Measurements from ENCODE around the gene LTF. TPM values are rescaled to one million over a fixed set of nuclear protein-coding genes. Genes with fewer than 3 reads are reported as not detected.

Gene LTF
- total and polyA plus RNA-seq, 4 donors = 0.36 to 14.7 (median 1.4) TPM

- TF ChIP-seq CTCF (IDR thresholded peaks at IDR 0.05; ENCODE audit: low read depth, low read length, missing input control) = no peak
- no peak for TF ChIP-seq RAD21 (IDR thresholded peaks at IDR 0.05)
These were observed 6.1 kb upstream of the LTF start (continued) for GRCh38 chr3:46470831-46471230.

GRCh38 chr3:46469680-46470357 is 5.1 kb upstream of the LTF start:
- H3K27ac ChIP-seq (ENCODE audit: low read depth in 1 of 2, low read length in 2 of 2) = no peak overlapping the region
- H3K4me3 ChIP-seq (ENCODE audit: low read depth in 1 of 3, low read length in 3 of 3) = no peak overlapping the region
- DNase-seq (ENCODE audit: low spot score) = no peak
- peaks cover 0 to 3% (median 0%) of the 10 kb centered on the region in 4 donors for H3K27me3 ChIP-seq (ENCODE audit: control insufficient read depth in 4 of 4, insufficient read depth in 4 of 4, low read length in 3 of 4)
- no peaks in the 10 kb centered on the region for H3K36me3 ChIP-seq (ENCODE audit: control insufficient read depth in 4 of 4, insufficient read depth in 3 of 4, low read depth in 1 of 4, low read length in 3 of 4)
- H3K4me1 ChIP-seq (ENCODE audit: control insufficient read depth in 4 of 4, insufficient read depth in 4 of 4, low read length in 3 of 4) = no peaks in the 10 kb centered on the region
- WGBS = 77% methylated on average over 3 of the region's 3 CpGs
- TF ChIP-seq YY1 (IDR thresholded peaks at IDR 0.05) = no peak
- H3K9ac ChIP-seq (ENCODE audit: low read depth in 1 of 2, low read length in 2 of 2) = no peak overlapping the region
- no peaks in the 10 kb centered on the region for H3K9me3 ChIP-seq (ENCODE audit: control insufficient read depth in 4 of 4, low read length in 3 of 4)

- H3K36me3 ChIP-seq (ENCODE audit: control insufficient read depth in 4 of 4, insufficient read depth in 3 of 4, low read depth in 1 of 4, low read length in 3 of 4) = no peaks in the 10 kb centered on the region
- H3K9me3 ChIP-seq (ENCODE audit: control insufficient read depth in 4 of 4, low read length in 3 of 4) = no peaks in the 10 kb centered on the region
- no peak overlapping the region for H3K27ac ChIP-seq (ENCODE audit: low read depth in 1 of 2, low read length in 2 of 2)
- H3K9ac ChIP-seq (ENCODE audit: low read depth in 1 of 2, low read length in 2 of 2) = no peak overlapping the region
- TF ChIP-seq GABPA (IDR thresholded peaks at IDR 0.05 in 1 of 2, conservative IDR thresholded peaks at IDR 0.05 in 1 of 2) (no peak), RAD21 (IDR thresholded peaks at IDR 0.05) (no peak), FOXA1 (IDR thresholded peaks at IDR 0.05) (no peak), CTCF (IDR thresholded peaks at IDR 0.05; ENCODE audit: low read depth, low read length, missing input control) (no peak), TAF1 (conservative IDR thresholded peaks at IDR 0.05) (no peak), YY1 (IDR thresholded peaks at IDR 0.05) (no peak), FOXA2 (IDR thresholded peaks at IDR 0.05) (no peak), MAX (IDR thresholded peaks at IDR 0.05) (no peak), REST (IDR thresholded peaks at IDR 0.05) (no peak), SP1 (IDR thresholded peaks at IDR 0.05) (no peak), ATF3 (IDR thresholded peaks at IDR 0.05) (no peak), EGR1 (IDR thresholded peaks at IDR 0.05; ENCODE audit: low read depth in 2 of 2) (no peak), ZBTB33 (IDR thresholded peaks at IDR 0.05) (no peak), JUND (IDR thresholded peaks at IDR 0.05) (no peak)
- H3K4me3 ChIP-seq (ENCODE audit: low read depth in 1 of 3, low read length in 3 of 3) = no peak overlapping the region
- no peak for DNase-seq (ENCODE audit: low spot score)
- no peaks in the 10 kb centered on the region for H3K4me1 ChIP-seq (ENCODE audit: control insufficient read depth in 4 of 4, insufficient read depth in 4 of 4, low read length in 3 of 4)
- 92% methylated on average over 6 of the region's 6 CpGs for WGBS
- H3K27me3 ChIP-seq (ENCODE audit: control insufficient read depth in 4 of 4, insufficient read depth in 4 of 4, low read length in 3 of 4) = peaks cover 0 to 5% (median 0%) of the 10 kb centered on the region in 4 donors
These were observed 4.3 kb upstream of the LTF start for GRCh38 chr3:46468753-46469600.
